Measurements from ENCODE around the gene SLC46A1.
A peak's percentile ranks its signal among the peaks of the same experiment; 100 is the strongest.

SLC46A1 gene

DNA sequence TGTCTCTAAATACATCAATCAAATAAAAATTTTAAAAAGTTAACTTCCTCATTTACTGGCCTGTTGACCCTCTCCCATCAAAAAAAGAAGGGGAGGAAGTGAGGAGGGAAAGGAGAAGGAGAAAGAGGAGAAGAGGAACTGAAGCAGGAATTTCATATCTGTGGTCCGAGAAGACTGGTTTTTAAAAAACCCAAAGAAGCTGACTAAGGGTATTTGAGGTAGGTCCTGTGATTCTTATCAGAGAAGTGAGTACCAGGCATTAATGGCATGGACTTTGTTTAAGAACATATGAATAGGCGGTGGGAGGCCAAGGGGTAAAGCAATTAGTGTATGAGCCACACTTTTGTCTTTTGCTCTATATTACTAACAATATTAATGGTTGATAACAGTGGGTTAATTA lies 2.0 kb downstream of the SLC46A1 start:
- DNase-seq (ENCODE audit: low read depth), result no peak

DNA sequence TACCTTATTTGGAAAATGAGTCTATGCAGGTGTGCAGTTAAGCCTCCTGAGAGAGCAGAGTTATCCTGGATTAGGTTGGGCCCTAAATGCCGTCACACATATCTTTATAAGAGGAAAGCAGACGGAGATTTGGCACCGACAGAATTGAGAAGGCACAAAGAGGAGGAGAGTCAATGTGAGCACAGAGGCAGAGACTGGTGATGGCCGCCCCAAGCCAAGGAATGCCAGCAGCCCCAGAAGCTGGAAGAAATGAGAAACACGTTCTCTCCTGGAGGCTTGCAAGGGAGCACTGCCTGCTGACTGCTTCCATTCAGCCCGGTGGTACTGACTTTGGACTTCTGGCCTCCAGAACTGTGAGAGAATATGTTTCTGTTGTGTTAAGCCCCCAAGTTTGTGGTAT lies 3.2 kb downstream of the SLC46A1 start:
- no peak for DNase-seq (ENCODE audit: low read depth)

DNA sequence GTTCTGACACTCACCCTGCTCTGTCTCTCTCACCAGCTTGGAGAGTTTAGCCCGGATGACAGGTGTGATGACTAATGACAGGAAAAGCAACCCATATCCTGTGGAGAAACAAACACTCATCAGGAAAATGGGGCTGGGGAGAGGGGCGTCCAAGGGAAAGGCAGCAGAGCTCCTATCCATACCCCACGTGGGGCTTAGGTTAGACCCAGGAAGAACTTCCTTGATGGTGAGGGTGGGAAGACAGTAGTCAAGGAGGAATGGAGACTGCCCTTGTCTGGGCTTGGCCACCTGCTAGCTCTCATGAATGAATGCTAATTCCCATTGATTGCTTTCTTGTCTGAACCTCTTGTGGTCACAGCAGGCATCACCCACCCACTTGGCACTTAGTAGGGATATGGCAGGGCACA lies 3.8 kb downstream of the SLC46A1 start:
- DNase-seq (ENCODE audit: low read depth), result no peak

DNA sequence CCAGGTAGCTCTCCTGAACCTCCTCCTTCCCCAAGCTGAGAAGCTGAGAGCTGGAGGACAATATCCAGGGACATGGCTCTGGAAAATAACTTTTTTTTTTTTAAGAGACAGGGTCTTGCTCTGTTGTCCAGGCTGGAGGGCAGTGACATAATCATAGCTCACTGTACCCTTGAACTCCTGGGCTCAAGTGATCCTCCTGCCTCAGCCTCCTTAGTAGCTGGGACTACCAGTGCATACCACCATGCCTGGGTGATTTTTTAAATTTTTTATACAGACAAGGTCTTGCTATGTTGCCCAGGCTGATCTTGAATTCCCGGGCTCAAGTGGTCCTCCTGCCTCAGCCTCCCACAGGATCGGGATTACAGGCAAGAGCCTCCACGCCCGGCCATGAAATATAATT lies 6.2 kb downstream of the SLC46A1 start:
- no peak for DNase-seq (ENCODE audit: low read depth)

DNA sequence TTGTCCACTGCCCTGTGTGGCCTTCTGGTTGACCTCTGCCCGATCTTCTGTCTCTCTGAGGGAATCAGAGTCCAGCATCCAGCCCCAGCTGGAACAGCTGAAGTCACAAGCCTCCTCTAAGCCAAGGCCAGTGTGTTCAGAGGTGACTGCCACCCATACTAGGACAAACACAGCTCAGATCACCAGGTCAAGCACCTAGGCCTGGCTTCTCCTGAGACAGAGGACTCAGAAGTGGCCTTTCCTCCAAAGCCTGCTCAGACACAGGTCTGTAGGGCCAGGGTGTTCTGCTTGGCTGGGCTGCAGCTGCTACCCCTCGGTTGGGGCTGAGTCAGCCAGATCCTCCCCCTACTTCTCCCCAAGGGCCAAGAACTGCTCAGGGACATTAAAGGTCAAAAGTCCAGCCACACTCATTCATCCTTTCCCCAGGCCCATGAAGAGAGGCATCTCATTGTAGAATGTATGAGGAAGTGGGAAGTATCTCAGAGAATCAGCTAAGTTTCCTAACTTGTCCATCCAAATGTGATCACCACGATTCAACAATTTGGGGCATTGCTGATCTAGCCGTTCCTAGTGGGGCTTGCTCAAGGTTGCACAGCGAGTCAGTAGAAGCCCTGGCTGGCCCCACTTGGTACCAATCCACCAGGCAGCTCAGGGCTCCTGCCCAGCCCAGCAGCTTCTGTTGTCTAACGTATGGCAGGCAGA lies 7.6 kb downstream of the SLC46A1 start:
- DNase-seq (ENCODE audit: low read depth), result no peak

DNA sequence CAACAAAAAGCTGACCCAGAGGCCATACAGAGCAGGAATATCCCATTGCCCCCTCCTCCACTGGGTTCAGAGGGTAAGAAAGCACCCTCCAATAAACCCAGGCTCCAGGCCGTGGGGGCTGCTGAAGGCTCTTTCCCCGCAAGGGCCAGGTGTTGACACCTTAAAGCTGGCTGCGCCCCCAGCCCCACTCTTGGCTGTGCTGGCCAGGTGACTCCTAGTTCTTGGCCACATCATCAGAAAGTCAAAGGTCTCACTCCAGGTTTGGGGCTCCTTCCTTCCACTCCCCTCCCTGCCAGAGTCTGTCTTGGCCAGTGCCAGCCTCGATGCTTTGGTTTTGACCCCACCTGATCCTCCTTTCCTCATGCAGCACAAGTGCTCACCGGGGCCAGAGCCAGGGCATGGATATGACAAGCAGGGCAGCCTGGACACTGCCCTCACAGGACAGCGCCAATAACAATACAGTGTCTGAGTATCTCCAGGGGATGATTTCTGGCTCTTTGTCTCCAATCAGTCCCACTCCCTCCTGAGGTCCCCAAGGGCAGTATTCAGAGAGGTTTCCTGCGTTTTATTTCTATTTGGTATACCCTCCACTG lies 8.2 kb downstream of the SLC46A1 start:
- DNase-seq (ENCODE audit: low read depth), result no peak

DNA sequence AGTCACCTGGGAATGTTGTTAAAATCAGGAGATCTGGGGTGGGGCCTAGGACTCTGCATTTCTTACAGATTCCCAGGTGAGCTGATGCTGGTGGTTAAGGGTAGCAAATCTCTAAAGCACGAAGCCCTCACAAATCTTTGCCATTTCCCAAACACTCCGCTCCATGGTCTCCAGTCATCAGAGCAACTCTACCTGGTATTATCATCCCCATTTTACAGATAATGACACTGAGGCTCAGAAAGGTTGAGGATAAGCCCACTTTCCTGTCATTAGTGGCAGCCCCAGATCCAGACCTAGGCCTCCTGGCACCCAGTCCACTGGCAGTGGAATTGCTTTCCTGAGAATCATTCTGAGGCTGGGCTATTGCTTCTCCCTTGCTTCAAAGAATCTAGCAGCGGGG lies 8.7 kb downstream of the SLC46A1 start:
- DNase-seq (ENCODE audit: low read depth), result no peak

DNA sequence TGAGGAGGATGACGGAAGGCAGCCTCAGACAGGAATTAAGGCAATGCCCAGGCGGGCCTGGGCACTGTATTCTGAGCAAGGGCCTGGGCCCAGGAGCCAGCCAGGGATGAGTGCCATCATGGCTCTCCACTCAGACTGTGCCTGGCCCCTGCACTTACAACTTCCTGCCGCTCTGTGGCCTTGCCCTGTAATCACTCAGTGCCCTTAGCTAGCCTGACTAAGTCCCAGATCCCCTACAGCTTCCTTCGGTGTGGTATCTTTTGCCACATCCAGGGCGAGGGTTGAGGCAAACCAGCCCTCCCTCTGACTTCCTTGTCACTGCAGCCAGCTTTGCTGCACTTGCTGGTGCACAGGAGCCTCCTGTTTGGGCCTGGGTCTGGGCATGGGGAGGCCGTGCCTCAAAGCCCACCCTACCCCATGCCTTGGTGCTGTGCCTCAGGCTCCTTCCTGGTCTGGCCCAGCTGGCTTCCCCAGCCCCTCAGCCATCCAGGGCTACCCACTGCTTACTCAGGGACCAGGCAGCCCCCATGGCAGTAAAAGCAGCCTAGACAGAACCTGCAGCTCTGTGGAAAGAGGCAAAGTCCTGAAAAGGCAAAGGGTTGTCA lies 9.3 kb downstream of the SLC46A1 start:
- DNase-seq (ENCODE audit: low read depth), result no peak

DNA sequence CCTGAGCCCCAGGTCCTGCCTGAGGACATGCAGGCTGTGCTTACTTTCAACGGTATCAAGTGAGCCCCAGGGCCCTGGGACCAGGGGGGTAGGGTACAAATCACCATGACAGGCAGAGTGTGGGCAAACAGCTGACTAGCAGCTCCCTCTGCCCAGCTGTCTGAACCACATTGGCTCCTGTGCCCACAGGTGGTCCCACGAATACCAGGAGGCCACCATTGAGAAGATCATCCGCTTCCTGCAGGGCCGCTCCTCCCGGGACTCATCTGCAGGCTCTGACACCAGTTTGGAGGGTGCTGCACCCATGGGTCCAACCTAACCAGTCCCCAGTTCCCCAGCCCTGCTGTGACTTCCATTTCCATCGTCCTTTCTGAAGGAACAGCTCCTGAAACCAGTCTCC lies 10.0 kb downstream of the SLC46A1 start:
- no peak for DNase-seq (ENCODE audit: low read depth)

DNA sequence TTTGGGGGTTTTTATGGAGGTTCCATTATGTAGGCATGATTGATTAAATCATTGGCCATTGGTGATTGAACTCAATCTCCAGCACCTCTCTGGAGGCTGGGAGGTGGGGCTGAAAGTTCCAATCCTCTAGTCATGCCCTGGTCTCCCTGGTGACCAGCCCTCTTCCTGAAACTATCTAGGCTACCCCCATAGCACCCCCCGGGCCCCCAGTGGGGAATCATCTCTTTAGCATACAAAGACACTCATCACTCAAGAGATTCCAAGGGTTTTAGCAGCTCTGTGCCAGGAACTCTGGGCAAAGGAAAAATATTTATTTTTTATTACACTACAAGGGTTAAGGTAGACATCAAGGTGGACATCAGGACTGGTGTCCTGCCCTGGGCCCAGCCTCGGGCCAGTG lies 10.6 kb downstream of the SLC46A1 start:
- no peak for DNase-seq (ENCODE audit: low read depth)

DNA sequence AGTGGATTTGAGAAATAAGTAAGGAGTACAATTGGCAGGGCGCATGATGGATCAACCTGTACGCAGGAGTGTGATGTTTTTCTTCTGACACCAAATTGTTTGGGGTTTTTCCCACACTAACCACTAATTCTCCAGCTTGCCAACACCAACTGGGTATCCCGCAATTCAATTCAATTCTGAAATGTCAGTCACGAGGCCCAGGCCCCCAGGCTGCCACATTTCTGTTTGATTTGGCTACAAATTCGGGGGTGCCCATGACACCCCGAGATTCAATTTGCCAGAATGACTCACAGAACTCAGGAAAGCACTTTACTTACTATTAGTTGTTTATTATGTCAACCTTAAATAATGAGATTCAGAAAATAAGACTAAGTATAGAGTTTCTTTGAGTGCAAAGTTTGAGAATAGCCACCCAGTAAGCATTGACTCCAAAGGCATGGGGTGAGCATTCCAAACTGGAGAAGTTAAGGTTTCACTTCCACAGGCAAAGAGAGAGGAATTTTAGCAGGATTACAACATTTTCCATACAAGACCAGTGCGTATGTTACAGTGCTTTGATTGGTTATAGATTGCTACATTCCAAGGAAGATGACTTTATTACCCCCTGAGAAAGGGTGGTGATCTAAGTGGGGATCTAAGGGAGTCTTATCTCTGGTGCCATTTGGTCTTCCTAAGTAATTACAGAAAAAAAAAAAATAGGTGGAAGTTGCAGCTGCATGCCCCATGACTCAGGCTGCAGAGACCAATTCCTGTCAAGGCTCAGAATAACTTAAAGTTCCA lies 11.5 kb downstream of the SLC46A1 start:
- DNase-seq (ENCODE audit: low read depth), result peak; percentile 43

DNA sequence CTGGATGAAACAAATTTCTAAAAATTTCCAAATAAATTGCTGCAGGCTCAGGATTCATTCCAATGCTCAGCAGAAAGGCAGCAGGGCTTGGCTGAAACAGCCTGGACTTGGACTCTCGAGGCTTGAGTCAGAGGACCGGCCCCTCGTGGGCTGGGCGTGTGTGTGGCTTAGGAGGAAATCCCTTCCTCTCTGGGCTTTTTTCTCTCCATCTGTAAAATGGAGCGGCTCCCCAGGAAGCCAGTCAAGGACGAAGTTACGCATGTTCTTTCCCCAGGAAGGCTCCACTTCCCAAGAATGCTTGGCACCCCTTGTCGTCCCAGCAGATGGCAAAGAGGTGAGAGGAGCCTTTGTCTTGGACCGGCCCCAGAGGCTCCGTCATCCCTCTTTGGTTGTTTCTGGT lies 13.5 kb downstream of the SLC46A1 start:
- no peak for DNase-seq (ENCODE audit: low read depth)

DNA sequence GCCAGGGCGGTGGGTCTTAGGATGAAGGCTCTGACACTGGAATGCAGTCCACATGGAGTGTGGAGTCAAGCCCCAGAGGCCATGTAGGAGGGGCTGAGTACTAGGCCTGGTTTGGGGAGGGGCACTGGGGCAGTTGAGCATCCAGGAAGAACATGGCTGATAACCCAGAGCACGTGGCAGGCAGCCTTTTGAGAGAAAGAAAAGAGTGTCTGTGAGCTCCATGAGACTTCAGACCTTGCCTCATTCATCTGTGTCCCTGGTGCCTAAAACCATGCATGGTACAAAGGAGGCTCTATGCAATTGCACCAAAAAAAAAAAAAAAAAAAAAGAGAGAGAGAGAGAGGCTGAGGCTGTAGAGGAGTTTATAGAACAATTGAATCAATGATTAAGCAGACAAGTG lies 14.6 kb downstream of the SLC46A1 start:
- no peak for DNase-seq (ENCODE audit: low read depth)

DNA sequence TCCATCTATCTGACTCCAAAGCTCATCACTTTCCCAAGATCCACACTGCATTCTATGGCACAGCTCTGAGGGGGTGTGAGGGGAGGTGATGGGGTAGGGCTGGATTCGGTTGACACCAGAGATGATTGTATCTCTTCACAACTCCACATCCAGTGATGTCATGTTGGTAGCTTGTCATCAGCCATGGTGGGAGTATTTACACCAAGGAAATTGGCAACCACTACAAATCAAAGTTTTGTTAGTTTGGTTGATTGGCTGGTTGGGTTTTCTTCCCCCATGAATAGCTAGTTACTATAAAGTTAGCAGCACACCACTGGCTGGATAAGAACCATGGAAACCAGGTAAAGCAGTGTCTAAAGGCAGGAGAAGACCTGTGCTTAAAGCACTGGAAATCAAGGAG lies 15.0 kb downstream of the SLC46A1 start:
- no peak for DNase-seq (ENCODE audit: low read depth)

DNA sequence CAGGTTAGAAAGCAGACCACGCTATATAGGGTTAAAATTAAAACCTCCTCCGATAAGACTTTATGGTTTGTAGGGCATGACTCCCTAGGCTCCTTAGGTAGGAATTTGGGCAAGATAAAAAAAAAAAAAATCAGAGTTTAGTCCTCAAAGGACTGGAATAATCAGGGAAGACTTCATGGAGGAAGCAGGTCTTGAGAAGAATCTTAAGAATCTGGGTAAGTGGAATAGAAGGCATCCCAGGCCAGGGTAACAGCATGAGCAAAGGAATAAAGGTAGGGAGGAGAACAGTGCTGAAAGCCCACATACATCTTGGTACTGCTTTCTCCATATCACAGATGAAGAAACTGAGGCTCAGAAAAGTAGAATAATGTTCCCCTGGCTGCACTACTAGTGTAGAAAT lies 15.4 kb downstream of the SLC46A1 start:
- DNase-seq (ENCODE audit: low read depth), result no peak

DNA sequence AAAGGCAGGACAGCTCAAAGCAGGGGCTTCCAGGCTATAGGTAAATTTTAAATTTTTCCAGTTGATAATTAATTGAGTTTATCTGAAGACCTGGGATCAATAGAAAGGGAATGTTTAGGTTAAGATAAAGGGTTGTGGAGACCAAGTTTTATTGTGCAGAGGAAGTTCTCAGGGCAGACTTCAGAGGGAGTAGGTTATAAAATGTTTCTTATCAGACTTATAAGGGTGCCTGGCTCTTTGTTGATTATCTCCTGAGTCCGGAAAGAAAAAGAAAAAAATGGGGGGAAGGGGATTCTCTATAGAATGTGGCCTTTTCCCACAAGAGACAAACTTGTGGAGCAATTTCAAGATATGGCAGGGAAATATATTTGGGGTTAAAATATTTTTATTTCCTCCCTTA lies 15.9 kb downstream of the SLC46A1 start:
- DNase-seq (ENCODE audit: low read depth), result no peak

DNA sequence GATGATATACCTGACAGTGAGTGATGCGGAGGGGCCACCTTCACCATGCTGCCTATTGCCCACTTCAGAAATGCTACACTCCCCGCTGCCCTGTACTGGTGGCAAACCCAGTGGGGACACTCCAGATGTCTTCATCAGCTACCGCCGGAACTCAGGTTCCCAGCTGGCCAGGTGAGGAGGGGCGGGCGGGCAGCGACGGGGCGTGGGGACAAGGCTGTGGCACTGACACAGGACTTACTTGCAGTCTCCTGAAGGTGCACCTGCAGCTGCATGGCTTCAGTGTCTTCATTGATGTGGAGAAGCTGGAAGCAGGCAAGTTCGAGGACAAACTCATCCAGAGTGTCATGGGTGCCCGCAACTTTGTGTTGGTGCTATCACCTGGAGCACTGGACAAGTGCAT lies 17.9 kb downstream of the SLC46A1 start:
- no peak for DNase-seq (ENCODE audit: low read depth)

DNA sequence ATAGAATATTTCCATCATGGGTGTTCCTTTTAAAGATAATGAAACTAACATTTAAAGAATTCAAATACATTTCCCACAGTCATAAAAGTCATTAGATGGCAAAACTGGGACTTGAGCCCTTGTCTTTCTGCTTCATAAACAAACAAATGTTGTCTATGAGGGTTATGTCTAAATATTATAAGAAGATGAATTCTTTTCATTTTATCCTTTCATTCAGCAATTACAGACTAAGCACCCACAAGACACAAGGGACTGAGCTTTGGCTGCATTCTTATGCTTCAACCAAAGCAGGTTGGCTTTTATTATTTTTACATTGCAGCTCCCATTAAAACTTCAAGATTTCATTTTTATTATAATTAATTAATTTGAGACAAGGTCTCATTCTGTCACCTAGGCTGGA lies 19.6 kb downstream of the SLC46A1 start:
- DNase-seq (ENCODE audit: low read depth), result no peak

DNA sequence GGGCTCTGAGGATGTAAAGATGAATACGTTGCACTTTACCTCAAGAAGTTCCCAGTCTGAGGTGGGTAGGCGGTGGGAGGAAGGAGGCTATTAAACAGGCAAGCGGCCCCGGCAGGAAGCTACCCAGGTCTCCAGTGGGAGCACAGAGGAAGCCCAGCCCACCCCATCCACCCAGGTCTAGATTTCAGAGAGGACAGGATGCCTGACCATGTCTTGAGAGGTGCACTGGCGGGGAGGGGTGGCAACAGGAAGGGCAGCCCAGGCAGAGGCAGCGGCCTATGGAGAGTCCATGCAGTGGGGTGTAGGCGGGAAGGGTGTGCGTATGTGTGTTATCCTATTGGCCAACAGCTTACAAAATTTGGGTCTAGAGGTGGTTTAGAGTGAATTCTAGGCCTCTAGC lies 20.6 kb downstream of the SLC46A1 start:
- DNase-seq (ENCODE audit: low read depth), result no peak

DNA sequence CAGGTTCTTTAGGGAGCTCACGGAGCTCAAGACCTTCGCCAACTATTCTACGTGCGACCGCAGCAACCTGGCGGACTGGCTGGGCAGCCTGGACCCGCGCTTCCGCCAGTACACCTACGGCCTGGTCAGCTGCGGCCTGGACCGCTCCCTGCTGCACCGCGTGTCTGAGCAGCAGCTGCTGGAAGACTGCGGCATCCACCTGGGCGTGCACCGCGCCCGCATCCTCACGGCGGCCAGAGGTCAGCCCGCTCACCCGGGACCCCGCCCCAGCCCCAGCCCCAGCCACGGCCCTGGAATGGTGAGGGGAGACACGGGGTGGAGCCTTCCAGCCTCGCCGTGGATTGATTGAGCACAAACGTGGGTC lies 21.0 kb downstream of the SLC46A1 start:
- no peak for DNase-seq (ENCODE audit: low read depth)

DNA sequence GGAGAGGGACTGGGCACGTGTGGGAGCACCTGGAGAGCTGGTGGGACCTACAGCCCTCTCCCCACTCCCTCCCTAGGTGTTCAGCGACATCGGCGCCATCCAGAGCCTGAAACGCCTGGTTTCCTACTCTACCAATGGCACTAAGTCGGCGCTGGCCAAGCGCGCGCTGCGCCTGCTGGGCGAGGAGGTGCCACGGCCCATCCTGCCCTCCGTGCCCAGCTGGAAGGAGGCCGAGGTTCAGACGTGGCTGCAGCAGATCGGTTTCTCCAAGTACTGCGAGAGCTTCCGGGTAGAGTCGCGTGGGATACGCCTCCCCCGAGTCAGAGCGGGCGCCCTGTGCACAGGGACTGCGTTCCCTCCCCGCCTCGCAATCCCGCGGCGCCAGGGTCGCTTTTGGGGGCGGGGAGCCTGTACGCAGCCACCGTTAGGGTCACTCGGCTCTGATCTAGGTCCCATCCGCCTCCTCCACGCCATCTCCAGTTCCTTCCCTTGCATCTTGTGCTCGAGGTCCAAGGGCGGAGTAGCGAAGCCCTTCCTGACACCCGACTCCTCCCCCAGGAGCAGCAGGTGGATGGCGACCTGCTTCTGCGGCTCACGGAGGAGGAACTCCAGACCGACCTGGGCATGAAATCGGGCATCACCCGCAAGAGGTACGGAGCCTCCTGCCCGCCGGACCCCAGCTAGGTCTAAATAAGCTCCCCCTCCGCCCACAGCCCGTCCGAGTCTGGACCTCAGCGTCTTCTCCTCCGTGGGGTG lies 21.6 kb downstream of the SLC46A1 start:
- DNase-seq (ENCODE audit: low read depth), result no peak

DNA sequence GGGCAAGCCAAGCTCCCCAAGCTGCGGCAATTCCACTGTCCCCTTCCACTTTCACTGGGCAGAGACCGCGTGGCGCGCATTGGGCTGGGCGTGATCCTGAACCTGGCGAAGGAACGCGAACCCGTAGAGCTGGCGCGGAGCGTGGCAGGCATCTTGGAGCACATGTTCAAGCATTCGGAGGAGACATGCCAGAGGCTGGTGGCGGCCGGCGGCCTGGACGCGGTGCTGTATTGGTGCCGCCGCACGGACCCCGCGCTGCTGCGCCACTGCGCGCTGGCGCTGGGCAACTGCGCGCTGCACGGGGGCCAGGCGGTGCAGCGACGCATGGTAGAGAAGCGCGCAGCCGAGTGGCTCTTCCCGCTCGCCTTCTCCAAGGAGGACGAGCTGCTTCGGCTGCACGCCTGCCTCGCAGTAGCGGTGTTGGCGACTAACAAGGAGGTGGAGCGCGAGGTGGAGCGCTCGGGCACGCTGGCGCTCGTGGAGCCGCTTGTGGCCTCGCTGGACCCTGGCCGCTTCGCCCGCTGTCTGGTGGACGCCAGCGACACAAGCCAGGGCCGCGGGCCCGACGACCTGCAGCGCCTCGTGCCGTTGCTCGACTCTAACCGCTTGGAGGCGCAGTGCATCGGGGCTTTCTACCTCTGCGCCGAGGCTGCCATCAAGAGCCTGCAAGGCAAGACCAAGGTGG lies 24.7 kb downstream of the SLC46A1 start:
- DNase-seq (ENCODE audit: low read depth), result no peak

All from iris pigment epithelial cell (primary cell).